Measurements from ENCODE around the gene ZBTB43. TPM values are rescaled to one million over a fixed set of nuclear protein-coding genes. Genes with fewer than 3 reads are reported as not detected.

The ZBTB43 gene
- total and polyA plus RNA-seq, 4 experiments from 2014 or later = 8.2 to 22.7 (median 15.7) TPM

GRCh38 chr9:126883636-126884035 is 78.8 kb downstream of the ZBTB43 start:
- no peaks in the 10 kb centered on the region for H3K27me3 ChIP-seq (ENCODE audit: insufficient read depth, low read length)
- H3K9me3 ChIP-seq (ENCODE audit: control insufficient read depth in 1 of 2, low read length in 2 of 2) = no peaks in the 10 kb centered on the region
- Mint-ChIP-seq H3K4me3 (no peak overlapping the region), H3K27me3 (no peaks in the 10 kb centered on the region), H3K36me3 (peaks cover 26 to 37% of the 10 kb centered on the region in 2 donors), H3K27ac (no peak overlapping the region), H3K9me3 (no peaks in the 10 kb centered on the region), H3K4me1 (peaks cover 0 to 6% (median 4%) of the 10 kb centered on the region in 4 donors)
- intact Hi-C loops (cut with micrococcal nuclease) = no loop called here
- H3K27ac ChIP-seq (ENCODE audit: low read depth, low read length) = no peak overlapping the region
- H3K36me3 ChIP-seq (ENCODE audit: insufficient read depth, low read length) = peaks cover 25% of the 10 kb centered on the region
- CTCF ChIA-PET (ENCODE audit: partially characterized antibody) = no interaction called here
- H3K4me3 ChIP-seq (ENCODE audit: low read length in 2 of 2) = no peak overlapping the region
- no peaks in the 10 kb centered on the region for H3K4me1 ChIP-seq (ENCODE audit: insufficient read depth, low read length)
- POLR2A ChIA-PET (ENCODE audit: partially characterized antibody) = no interaction called here
- no peak for DNase-seq

GRCh38 chr9:126885131-126885641 is 80.3 kb downstream of the ZBTB43 start:
- H3K4me3 ChIP-seq (ENCODE audit: low read length in 2 of 2) = no peak overlapping the region
- H3K9me3 ChIP-seq (ENCODE audit: control insufficient read depth in 1 of 2, low read length in 2 of 2) = no peaks in the 10 kb centered on the region
- ChIA-PET CTCF (ENCODE audit: partially characterized antibody) (no interaction called here), POLR2A (ENCODE audit: partially characterized antibody) (no interaction called here)
- H3K4me1 ChIP-seq (ENCODE audit: insufficient read depth, low read length) = no peaks in the 10 kb centered on the region
- H3K27me3 Mint-ChIP-seq = no peaks in the 10 kb centered on the region
- no peak overlapping the region for H3K4me3 Mint-ChIP-seq
- no peaks in the 10 kb centered on the region for H3K27me3 ChIP-seq (ENCODE audit: insufficient read depth, low read length)
- H3K36me3 Mint-ChIP-seq = peaks cover 12 to 25% of the 10 kb centered on the region in 2 donors
- no peaks in the 10 kb centered on the region for H3K9me3 Mint-ChIP-seq
- peaks cover 13% of the 10 kb centered on the region for H3K36me3 ChIP-seq (ENCODE audit: insufficient read depth, low read length)
- DNase-seq = no peak
- no peak overlapping the region for H3K27ac ChIP-seq (ENCODE audit: low read depth, low read length)
- intact Hi-C loops (cut with micrococcal nuclease) = no loop called here
- H3K4me1 Mint-ChIP-seq = no peaks in the 10 kb centered on the region
- no peak overlapping the region for H3K27ac Mint-ChIP-seq

GRCh38 chr9:126886034-126886822 is 81.4 kb downstream of the ZBTB43 start:
- no peaks in the 10 kb centered on the region for H3K9me3 ChIP-seq (ENCODE audit: control insufficient read depth in 1 of 2, low read length in 2 of 2)
- CTCF ChIA-PET (ENCODE audit: partially characterized antibody) = no interaction called here
- no peaks in the 10 kb centered on the region for H3K9me3 Mint-ChIP-seq
- no peak for DNase-seq
- no peak overlapping the region for H3K4me3 Mint-ChIP-seq
- H3K36me3 ChIP-seq (ENCODE audit: insufficient read depth, low read length) = peaks cover 5% of the 10 kb centered on the region
- no peaks in the 10 kb centered on the region for H3K27me3 Mint-ChIP-seq
- intact Hi-C loops (cut with micrococcal nuclease) = no loop called here
- H3K36me3 Mint-ChIP-seq = peaks cover 3 to 16% of the 10 kb centered on the region in 2 donors
- no peaks in the 10 kb centered on the region for H3K4me1 ChIP-seq (ENCODE audit: insufficient read depth, low read length)
- H3K4me1 Mint-ChIP-seq = no peaks in the 10 kb centered on the region
- POLR2A ChIA-PET (ENCODE audit: partially characterized antibody) = no interaction called here
- H3K27ac Mint-ChIP-seq = peak overlapping the region in 1 of 7 donors; percentile 51
- no peaks in the 10 kb centered on the region for H3K27me3 ChIP-seq (ENCODE audit: insufficient read depth, low read length)
- no peak overlapping the region for H3K27ac ChIP-seq (ENCODE audit: low read depth, low read length)
- H3K4me3 ChIP-seq (ENCODE audit: low read length in 2 of 2) = no peak overlapping the region

GRCh38 chr9:126886897-126887296 is 82.1 kb downstream of the ZBTB43 start:
- no peaks in the 10 kb centered on the region for H3K9me3 Mint-ChIP-seq
- no peak overlapping the region for H3K4me3 ChIP-seq (ENCODE audit: low read length in 2 of 2)
- H3K4me1 Mint-ChIP-seq = no peaks in the 10 kb centered on the region
- CTCF ChIA-PET (ENCODE audit: partially characterized antibody) = no interaction called here
- no peaks in the 10 kb centered on the region for H3K9me3 ChIP-seq (ENCODE audit: control insufficient read depth in 1 of 2, low read length in 2 of 2)
- no peaks in the 10 kb centered on the region for H3K27me3 ChIP-seq (ENCODE audit: insufficient read depth, low read length)
- no peaks in the 10 kb centered on the region for H3K4me1 ChIP-seq (ENCODE audit: insufficient read depth, low read length)
- no peak overlapping the region for H3K4me3 Mint-ChIP-seq
- H3K36me3 ChIP-seq (ENCODE audit: insufficient read depth, low read length) = peaks cover 5% of the 10 kb centered on the region
- no peak overlapping the region for H3K27ac ChIP-seq (ENCODE audit: low read depth, low read length)
- intact Hi-C loops (cut with micrococcal nuclease) = no loop called here
- H3K27me3 Mint-ChIP-seq = no peaks in the 10 kb centered on the region
- POLR2A ChIA-PET (ENCODE audit: partially characterized antibody) = no interaction called here
- DNase-seq = no peak
- peaks cover 0 to 12% of the 10 kb centered on the region in 2 donors for H3K36me3 Mint-ChIP-seq
- H3K27ac Mint-ChIP-seq = no peak overlapping the region

Other genes starting within 250 kb of the ZBTB43 start
- not detected for gene LMX1B, start 191.1 kb upstream of the ZBTB43 start, total RNA-seq
- not detected for gene LMX1B, start 191.1 kb upstream of the ZBTB43 start, polyA plus RNA-seq
- gene ZBTB34, start 55.6 kb downstream of the ZBTB43 start, total RNA-seq = 10 to 100 TPM in 1 of 2 experiments, 1 to 10 TPM in 1; 9.4 to 10.1 TPM
- gene ZBTB34, start 55.6 kb downstream of the ZBTB43 start, polyA plus RNA-seq = under 1 TPM; 0.35 to 0.99 TPM
- 10 to 100 TPM in 1 of 2 experiments, 1 to 10 TPM in 1; 9.8 to 10.3 TPM for gene RALGPS1, start 109.7 kb downstream of the ZBTB43 start, total RNA-seq
- 1 to 10 TPM in 1 of 2 donors, under 1 TPM in 1; 0.84 to 1.9 TPM for gene RALGPS1, start 109.7 kb downstream of the ZBTB43 start, polyA plus RNA-seq